ENCODE data around the gene ATP1B1. TPM values are rescaled to one million over a fixed set of nuclear protein-coding genes. Genes with fewer than 3 reads are reported as not detected.

Gene ATP1B1
- total RNA-seq, 1 experiment from 2014 or later = 118 TPM

DNA sequence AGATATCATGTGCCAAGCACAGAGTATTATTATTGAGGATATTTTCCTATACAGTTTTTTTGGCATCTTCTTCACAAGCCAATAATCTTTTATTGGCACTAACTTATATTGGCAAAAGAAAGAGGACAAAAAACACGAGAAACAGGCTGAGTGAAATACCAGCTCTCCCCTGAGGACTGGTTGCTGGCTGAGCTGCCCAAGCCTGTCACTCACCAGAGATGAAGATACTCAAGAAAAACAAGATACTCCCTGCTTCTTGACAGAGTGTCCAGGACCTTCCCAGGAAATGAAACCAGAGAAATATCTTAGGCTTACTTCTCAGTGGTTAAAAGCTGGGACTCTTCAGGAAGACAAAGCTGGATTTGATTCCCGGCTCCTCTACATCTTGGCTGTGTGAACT lies 35.9 kb upstream of the ATP1B1 start:
- Histone ChIP-seq H3K27me3 (ENCODE audit: control insufficient read depth, insufficient read depth, low read length) (no peaks in the 10 kb centered on the region), H3K9me3 (ENCODE audit: control insufficient read depth, insufficient read depth, low read depth, low read length) (peaks cover 3% of the 10 kb centered on the region; the same call in 1 of the 2 replicates), H3K4me3 (ENCODE audit: low read depth in 2 of 2, low read length in 2 of 2) (no peak overlapping the region), H3K27ac (ENCODE audit: low read length) (no peak overlapping the region), H3K36me3 (ENCODE audit: control insufficient read depth, insufficient read depth, low read length) (no peaks in the 10 kb centered on the region), H3K4me1 (ENCODE audit: control insufficient read depth, insufficient read depth, low read length) (no peaks in the 10 kb centered on the region)
- POLR2A ChIA-PET = interaction anchor here (0.6 kb wide), 1 partner anchor 366 kb away, joined by 3 read pairs; no protein-coding TSS in a partner anchor
- ATAC-seq (no peak), DNase-seq (ENCODE audit: low read depth, low spot score) (no peak)
- intact Hi-C loops (cut with micrococcal nuclease; ENCODE audit: unreplicated experiment) (no loop called here), in situ Hi-C loops (cut with HindIII; ENCODE audit: low pct_unique_long_range_greater_than_20kb, low sequenced_read_pairs) (no loop called here)
- no TSS peak for BruUV-seq (replicated peaks)
- CTCF ChIA-PET = no interaction called here
- TF ChIP-seq TCF7L2 (IDR thresholded peaks at IDR 0.05; ENCODE audit: low read depth, low read length) = no peak
- no peak for TF ChIP-seq POLR2AphosphoS5 (IDR thresholded peaks at IDR 0.05; ENCODE audit: low read depth, low read length)
- TF ChIP-seq, protein P1, sequence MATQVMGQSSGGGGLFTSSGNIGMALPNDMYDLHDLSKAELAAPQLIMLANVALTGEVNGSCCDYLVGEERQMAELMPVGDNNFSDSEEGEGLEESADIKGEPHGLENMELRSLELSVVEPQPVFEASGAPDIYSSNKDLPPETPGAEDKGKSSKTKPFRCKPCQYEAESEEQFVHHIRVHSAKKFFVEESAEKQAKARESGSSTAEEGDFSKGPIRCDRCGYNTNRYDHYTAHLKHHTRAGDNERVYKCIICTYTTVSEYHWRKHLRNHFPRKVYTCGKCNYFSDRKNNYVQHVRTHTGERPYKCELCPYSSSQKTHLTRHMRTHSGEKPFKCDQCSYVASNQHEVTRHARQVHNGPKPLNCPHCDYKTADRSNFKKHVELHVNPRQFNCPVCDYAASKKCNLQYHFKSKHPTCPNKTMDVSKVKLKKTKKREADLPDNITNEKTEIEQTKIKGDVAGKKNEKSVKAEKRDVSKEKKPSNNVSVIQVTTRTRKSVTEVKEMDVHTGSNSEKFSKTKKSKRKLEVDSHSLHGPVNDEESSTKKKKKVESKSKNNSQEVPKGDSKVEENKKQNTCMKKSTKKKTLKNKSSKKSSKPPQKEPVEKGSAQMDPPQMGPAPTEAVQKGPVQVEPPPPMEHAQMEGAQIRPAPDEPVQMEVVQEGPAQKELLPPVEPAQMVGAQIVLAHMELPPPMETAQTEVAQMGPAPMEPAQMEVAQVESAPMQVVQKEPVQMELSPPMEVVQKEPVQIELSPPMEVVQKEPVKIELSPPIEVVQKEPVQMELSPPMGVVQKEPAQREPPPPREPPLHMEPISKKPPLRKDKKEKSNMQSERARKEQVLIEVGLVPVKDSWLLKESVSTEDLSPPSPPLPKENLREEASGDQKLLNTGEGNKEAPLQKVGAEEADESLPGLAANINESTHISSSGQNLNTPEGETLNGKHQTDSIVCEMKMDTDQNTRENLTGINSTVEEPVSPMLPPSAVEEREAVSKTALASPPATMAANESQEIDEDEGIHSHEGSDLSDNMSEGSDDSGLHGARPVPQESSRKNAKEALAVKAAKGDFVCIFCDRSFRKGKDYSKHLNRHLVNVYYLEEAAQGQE (IDR thresholded peaks at IDR 0.05; ENCODE audit: insufficient read depth in 1 of 2, low read depth in 2 of 2, low read length in 1 of 2) = no peak
- TF ChIP-seq SIN3A (IDR thresholded peaks at IDR 0.05; ENCODE audit: borderline replicate concordance, insufficient read depth, low read depth, low read length) = no peak
- TF ChIP-seq CTCF (IDR thresholded peaks at IDR 0.05) = no peak

GRCh38 chr1:169070958-169071357 lies 35.5 kb upstream of the ATP1B1 start:
- BruUV-seq (replicated peaks) = no TSS peak
- 0 out of 2 replicates have a peak, but pooled peaks have one; percentile 5 for TF ChIP-seq CTCF (IDR thresholded peaks at IDR 0.05)
- no peak for TF ChIP-seq POLR2AphosphoS5 (IDR thresholded peaks at IDR 0.05; ENCODE audit: low read depth, low read length)
- no peaks in the 10 kb centered on the region for H3K4me1 ChIP-seq (ENCODE audit: control insufficient read depth, insufficient read depth, low read length)
- H3K36me3 ChIP-seq (ENCODE audit: control insufficient read depth, insufficient read depth, low read length) = no peaks in the 10 kb centered on the region
- ATAC-seq (no peak), DNase-seq (ENCODE audit: low read depth, low spot score) (no peak)
- ChIA-PET CTCF (no interaction called here), POLR2A (interaction anchor here (0.6 kb wide), 1 partner anchor 366 kb away, joined by 3 read pairs; no protein-coding TSS in a partner anchor)
- H3K4me3 ChIP-seq (ENCODE audit: low read depth in 2 of 2, low read length in 2 of 2) = no peak overlapping the region
- in situ Hi-C loops (cut with HindIII; ENCODE audit: low pct_unique_long_range_greater_than_20kb, low sequenced_read_pairs) = no loop called here
- H3K27ac ChIP-seq (ENCODE audit: low read length) = no peak overlapping the region
- peaks cover 3% of the 10 kb centered on the region; the same call in 1 of the 2 replicates for H3K9me3 ChIP-seq (ENCODE audit: control insufficient read depth, insufficient read depth, low read depth, low read length)
- intact Hi-C loops (cut with micrococcal nuclease; ENCODE audit: unreplicated experiment) = no loop called here
- H3K27me3 ChIP-seq (ENCODE audit: control insufficient read depth, insufficient read depth, low read length) = no peaks in the 10 kb centered on the region
